Kidney (tissue), 14 donors: Measurements from ENCODE around the gene SHE. TPM values are rescaled to one million over a fixed set of nuclear protein-coding genes. Genes with fewer than 3 reads are reported as not detected.

Experiments
- DNase-seq, 5 donors: peaks; one replicate each; pipeline ENCODE4 v3.0.0-alpha.2; 2013 to 2020
- FAIRE-seq: peaks from 2 replicates; lab custom pipeline; 2012; peaks lifted over from hg19 to GRCh38; lab: Jason Lieb, UNC
- H3K27ac ChIP-seq, 2 donors: one replicate each; pipeline ENCODE4 v1.7.0; 2013; ENCODE audit warnings: low read depth in 2 of 2, low read length in 2 of 2, inconsistent platforms in 1 of 2
- H3K27me3 ChIP-seq: one replicate; pipeline ENCODE4 v1.7.1; 2013; ENCODE audit warnings: low read length, inconsistent platforms; ENCODE audit not compliant: control insufficient read depth, insufficient read depth
- H3K36me3 ChIP-seq, 3 donors: one replicate each; pipeline versions ENCODE4 v1.7.0 to v1.7.1; 2013; ENCODE audit warnings: low read length in 3 of 3, control low read depth in 1 of 3, inconsistent platforms in 1 of 3; ENCODE audit not compliant: insufficient read depth in 3 of 3, control insufficient read depth in 2 of 3
- H3K4me1 ChIP-seq, 3 donors: one replicate each; pipeline versions ENCODE4 v1.7.0 to v1.7.1; 2013; ENCODE audit warnings: low read length in 3 of 3, inconsistent platforms in 1 of 3, low read depth in 1 of 3; ENCODE audit not compliant: control insufficient read depth in 2 of 3, insufficient read depth in 2 of 3
- H3K4me3 ChIP-seq, 3 donors: one replicate each; pipeline versions ENCODE4 v1.7.0 to v1.8.1; 2013; ENCODE audit warnings: low read length in 3 of 3, control low read depth in 1 of 3, inconsistent platforms in 1 of 3
- H3K9ac ChIP-seq, 3 donors: one replicate each; pipeline versions ENCODE4 v1.7.0 to v1.7.1; 2013; ENCODE audit warnings: low read length in 3 of 3, control low read depth in 1 of 3, inconsistent platforms in 1 of 3
- H3K9me3 ChIP-seq, 3 donors: one replicate each; pipeline versions ENCODE4 v1.7.0 to v1.7.1; 2013; ENCODE audit warnings: low read length in 3 of 3, control low read depth in 1 of 3, inconsistent platforms in 1 of 3; ENCODE audit not compliant: control insufficient read depth in 2 of 3, insufficient read depth in 1 of 3
- intact Hi-C: fragments of 100-400 bp; cut with DNase I; formaldehyde crosslinking; loops from one replicate; pipeline ENCODE4 v1.11.1; 2022
- polyA plus RNA-seq: library from polyadenylated mRNA; stranded (reverse); fragments of 350-450 nt; fragmentation: Illumina TruSeq; extraction: RNeasy Lipid Tissue Mini Kit (QIAGEN cat#74804); gene quantifications from one replicate; pipeline ENCODE4 v1.2.3, GENCODE V29; 2014; ENCODE audit warnings: low read depth, low replicate concordance; ENCODE audit not compliant: insufficient read depth
- total RNA-seq: library from RNA; stranded (reverse); fragmentation: NEBNext Ultra II Directional; extraction: Animal tissue kit (Norgen Biotek cat#: 25700); gene quantifications from one replicate; pipeline ENCODE4 v1.2.1, GENCODE V29; 2021
- TF ChIP-seq, protein P1 (sequence below): IDR thresholded peaks from 3 replicates; pipeline ENCODE4 v1.5.1; 2012; ENCODE audit warnings: mild to moderate bottlenecking, moderate library complexity, borderline replicate concordance; ENCODE audit not compliant: insufficient read depth; ENCODE audit errors: extremely low read depth
- donor health status: control.
- donor health status: control.
- donor health status: control.
- donor health status: control.
- donor health status: control.
- donor health status: DM: yes; HTN: yes; CAD: no.
- donor health status: Normal renal cell carcinoma (clear cell type).

Gene SHE
- total and polyA plus RNA-seq, 2 donors from 2014 or later = 7.6 to 18.1 TPM

DNA sequence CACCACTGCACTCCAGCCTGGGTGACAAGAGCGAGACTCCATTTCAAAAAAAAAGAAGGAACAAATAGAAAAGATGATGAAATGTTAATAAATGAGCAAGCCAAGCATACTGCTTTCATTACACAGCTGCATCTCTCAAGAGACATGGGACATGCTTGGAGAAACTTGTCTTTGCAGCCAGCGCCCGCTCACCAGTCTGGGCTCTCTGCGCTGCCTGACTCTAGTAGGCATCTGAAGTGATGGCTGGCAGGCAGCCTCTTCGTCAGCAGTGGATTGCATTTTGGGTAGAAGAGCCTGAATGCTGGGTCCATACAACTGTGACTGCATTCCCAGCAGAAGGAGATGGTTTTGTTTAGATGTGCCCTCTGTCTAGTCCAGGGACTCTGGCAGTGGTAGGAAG is 49.1 kb downstream of the SHE start:
- H3K36me3 ChIP-seq = peaks cover 0 to 21% (median 17%) of the 10 kb centered on the region in 3 donors
- intact Hi-C loops = no loop called here
- DNase-seq (no peak), FAIRE-seq (no peak)
- H3K27ac ChIP-seq = no peak overlapping the region
- H3K27me3 ChIP-seq = no peaks in the 10 kb centered on the region
- H3K9me3 ChIP-seq = no peaks in the 10 kb centered on the region
- H3K4me3 ChIP-seq = no peak overlapping the region
- TF ChIP-seq, protein P1, sequence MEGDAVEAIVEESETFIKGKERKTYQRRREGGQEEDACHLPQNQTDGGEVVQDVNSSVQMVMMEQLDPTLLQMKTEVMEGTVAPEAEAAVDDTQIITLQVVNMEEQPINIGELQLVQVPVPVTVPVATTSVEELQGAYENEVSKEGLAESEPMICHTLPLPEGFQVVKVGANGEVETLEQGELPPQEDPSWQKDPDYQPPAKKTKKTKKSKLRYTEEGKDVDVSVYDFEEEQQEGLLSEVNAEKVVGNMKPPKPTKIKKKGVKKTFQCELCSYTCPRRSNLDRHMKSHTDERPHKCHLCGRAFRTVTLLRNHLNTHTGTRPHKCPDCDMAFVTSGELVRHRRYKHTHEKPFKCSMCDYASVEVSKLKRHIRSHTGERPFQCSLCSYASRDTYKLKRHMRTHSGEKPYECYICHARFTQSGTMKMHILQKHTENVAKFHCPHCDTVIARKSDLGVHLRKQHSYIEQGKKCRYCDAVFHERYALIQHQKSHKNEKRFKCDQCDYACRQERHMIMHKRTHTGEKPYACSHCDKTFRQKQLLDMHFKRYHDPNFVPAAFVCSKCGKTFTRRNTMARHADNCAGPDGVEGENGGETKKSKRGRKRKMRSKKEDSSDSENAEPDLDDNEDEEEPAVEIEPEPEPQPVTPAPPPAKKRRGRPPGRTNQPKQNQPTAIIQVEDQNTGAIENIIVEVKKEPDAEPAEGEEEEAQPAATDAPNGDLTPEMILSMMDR = no peak
- H3K4me1 ChIP-seq = no peaks in the 10 kb centered on the region
- H3K9ac ChIP-seq = no peak overlapping the region

DNA sequence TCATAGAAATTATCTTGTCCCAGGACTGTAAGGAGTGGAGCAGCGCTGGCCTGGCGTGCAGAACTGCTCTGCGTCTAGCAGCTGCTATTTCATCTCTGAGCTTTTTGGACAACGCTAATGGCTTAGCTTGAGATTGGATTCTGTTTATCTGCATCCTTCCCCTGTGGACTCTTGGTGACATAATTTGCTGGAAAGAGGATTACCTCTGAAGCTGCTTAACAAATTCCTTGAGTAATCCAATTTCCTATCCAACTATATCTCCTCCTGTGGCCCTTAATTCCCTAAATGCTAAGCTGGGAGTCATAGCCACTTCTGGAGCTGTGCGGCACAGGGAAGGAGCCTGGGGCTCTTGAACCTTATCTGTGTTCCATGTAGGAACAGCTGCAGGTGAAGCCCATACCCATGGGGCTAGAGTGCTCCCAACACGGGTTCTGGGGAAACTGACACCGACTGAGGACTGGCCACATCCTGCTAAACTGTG is 53.8 kb downstream of the SHE start:
- Histone ChIP-seq H3K36me3 (peaks cover 0 to 23% (median 13%) of the 10 kb centered on the region in 3 donors), H3K4me3 (no peak overlapping the region), H3K27ac (no peak overlapping the region), H3K9ac (no peak overlapping the region), H3K4me1 (no peaks in the 10 kb centered on the region), H3K9me3 (no peaks in the 10 kb centered on the region), H3K27me3 (no peaks in the 10 kb centered on the region)
- TF ChIP-seq, protein P1 = no peak
- intact Hi-C loops = no loop called here
- DNase-seq (no peak), FAIRE-seq (no peak)

DNA sequence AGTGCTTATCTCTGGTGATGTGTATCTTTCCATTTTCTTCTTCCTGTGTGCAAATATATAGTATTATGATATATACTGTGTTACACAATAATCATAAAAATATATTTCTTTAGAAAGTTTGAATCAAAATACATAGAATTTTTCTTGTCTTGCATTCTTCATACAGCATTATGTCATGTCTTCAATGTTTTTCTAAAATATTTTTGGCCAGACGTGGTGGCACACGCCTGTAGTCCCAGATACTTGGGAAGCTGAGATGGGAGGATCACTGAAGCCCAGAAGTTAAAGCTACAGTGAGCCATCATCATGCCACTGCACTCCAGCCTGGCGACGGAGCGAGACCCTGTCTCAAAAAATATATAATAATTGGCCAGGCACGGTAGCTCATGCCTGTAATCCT is 55.4 kb downstream of the SHE start:
- H3K4me1 ChIP-seq = peaks cover 0 to 3% (median 0%) of the 10 kb centered on the region in 3 donors
- no peak overlapping the region for H3K27ac ChIP-seq
- no peaks in the 10 kb centered on the region for H3K9me3 ChIP-seq
- FAIRE-seq (no peak), DNase-seq (no peak)
- H3K9ac ChIP-seq = no peak overlapping the region
- intact Hi-C loops = no loop called here
- TF ChIP-seq, protein P1 = no peak
- peaks cover 0 to 23% (median 9%) of the 10 kb centered on the region in 3 donors for H3K36me3 ChIP-seq
- H3K4me3 ChIP-seq = no peak overlapping the region
- H3K27me3 ChIP-seq = no peaks in the 10 kb centered on the region

DNA sequence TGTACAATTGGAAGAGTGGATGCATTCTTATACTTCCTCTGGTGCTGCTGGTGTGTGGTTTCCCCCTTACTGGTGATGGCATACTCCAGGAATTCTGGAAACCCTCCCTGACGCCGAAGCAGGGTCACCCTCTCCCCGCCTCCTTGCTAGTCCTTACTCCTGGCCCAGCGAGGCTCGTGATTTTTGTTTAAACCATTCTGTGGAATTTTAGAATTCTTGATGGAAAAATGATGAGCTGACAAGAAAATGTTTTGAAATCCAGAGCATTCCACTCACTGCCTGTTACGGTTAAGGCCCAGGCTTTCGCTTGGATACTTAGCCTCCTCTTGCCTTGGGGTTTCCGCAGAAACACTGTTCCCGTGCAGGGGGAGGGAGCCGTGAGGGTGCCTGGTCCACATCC is 55.9 kb downstream of the SHE start:
- H3K4me3 ChIP-seq = no peak overlapping the region
- H3K9me3 ChIP-seq = no peaks in the 10 kb centered on the region
- FAIRE-seq (no peak), DNase-seq (no peak)
- no peak overlapping the region for H3K27ac ChIP-seq
- no peak overlapping the region for H3K9ac ChIP-seq
- TF ChIP-seq, protein P1 = no peak
- intact Hi-C loops = no loop called here
- H3K4me1 ChIP-seq = peaks cover 0 to 4% (median 0%) of the 10 kb centered on the region in 3 donors
- H3K36me3 ChIP-seq = peaks cover 0 to 23% (median 9%) of the 10 kb centered on the region in 3 donors
- no peaks in the 10 kb centered on the region for H3K27me3 ChIP-seq
